ENCODE results near the gene RASSF6.

DNA sequence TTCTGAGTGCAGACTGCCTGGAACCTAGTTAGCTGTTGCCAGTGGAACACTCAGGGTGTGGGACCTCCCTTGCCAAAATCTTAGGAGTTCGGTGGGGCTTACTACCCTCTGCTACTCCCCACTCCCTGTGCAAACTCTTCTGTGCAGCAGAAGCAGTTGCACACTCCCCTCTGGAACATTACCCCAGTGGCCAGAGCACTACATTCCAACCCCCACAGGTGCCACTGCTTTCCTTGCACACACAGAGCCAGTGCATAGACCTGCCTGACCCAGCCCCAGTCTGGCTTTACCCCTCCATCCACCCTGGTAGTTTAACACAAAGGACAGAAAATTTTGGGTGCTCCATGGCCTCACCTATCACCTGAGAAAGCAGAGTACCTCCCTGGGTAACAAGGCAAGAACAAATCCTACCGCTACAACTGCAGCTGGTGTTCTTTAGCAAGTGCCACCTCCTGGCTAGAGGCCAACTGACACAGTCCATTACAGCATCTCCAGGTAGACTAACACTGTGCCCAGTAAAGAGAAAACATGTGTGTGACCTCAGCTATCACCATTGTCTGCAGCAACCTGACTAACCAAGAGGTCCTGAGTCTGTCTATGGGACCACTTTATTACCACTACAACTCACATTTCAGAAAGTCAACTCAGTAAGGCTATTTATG lies 11.5 kb upstream of the RASSF6 start:
- TF ChIP-seq, protein P1, sequence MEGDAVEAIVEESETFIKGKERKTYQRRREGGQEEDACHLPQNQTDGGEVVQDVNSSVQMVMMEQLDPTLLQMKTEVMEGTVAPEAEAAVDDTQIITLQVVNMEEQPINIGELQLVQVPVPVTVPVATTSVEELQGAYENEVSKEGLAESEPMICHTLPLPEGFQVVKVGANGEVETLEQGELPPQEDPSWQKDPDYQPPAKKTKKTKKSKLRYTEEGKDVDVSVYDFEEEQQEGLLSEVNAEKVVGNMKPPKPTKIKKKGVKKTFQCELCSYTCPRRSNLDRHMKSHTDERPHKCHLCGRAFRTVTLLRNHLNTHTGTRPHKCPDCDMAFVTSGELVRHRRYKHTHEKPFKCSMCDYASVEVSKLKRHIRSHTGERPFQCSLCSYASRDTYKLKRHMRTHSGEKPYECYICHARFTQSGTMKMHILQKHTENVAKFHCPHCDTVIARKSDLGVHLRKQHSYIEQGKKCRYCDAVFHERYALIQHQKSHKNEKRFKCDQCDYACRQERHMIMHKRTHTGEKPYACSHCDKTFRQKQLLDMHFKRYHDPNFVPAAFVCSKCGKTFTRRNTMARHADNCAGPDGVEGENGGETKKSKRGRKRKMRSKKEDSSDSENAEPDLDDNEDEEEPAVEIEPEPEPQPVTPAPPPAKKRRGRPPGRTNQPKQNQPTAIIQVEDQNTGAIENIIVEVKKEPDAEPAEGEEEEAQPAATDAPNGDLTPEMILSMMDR (IDR thresholded peaks at IDR 0.05) = no peak
- no peak for TF ChIP-seq POLR2AphosphoS5 (IDR thresholded peaks at IDR 0.05)
- TF ChIP-seq POLR2A (IDR thresholded peaks at IDR 0.05) = no peak
